Measurements from ENCODE around the gene CPTP. TPM values are rescaled to one million over a fixed set of nuclear protein-coding genes. Genes with fewer than 3 reads are reported as not detected.

Gene CPTP
- total RNA-seq, 1 donor from 2014 or later, result 21.6 TPM

DNA sequence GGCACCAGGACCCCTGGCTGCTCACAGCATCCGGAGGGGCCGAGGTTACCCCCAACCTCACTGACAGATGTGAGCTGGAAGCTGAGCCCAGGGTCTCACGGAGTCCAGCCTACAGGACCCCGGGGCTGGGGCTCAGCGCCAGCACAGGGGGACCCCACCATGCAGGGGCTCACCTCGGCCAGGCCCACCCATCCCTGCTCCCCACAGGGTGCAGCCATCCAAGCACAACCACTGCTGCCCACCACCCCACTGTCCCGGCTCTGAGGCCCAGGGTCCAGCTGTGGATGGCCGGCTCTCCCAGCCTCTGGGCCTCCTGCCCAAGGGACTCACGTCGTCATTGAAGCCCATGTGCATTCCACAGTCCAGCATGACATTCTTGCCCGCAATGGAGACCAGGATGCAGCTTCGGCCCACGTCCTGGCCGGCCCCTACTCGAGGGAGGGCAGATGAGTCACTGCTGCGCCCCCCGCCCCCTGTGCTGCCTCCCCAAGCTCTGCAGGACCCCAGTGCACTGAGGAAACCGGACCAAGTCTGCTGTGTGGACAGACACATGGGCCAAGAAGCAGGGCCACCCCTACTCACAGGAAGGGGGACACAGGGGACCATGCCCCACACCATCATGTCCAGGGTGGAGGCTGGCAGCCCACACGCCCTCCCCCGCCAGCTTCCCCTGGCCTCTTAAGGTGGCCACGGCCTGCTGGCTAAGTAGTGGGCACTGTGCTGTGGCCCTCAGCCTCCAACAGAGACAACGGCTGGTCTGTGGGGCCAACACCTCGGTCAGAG, 3.7 kb upstream of the CPTP start:
- peak; percentile 23 for DNase-seq

DNA sequence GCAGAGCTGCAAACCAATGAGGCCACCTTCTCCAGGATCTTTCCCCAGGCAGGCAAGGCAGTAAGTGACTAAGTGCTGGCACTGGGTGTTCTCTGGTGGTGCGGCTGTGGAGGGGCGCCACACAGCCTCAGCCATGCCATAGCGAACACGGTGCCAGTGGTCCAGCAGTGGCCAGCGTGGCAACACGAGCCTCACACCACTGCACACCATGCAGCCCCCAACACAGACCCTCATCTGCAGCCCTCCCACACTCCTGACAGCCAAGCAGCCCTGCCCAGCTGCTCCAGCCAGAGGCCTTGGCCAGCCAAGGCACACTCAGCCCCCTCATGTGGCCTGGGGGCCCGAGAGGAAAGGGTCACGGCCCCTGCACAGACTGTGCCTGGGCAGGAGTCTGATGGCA, 3.1 kb upstream of the CPTP start:
- DNase-seq, result no peak

DNA sequence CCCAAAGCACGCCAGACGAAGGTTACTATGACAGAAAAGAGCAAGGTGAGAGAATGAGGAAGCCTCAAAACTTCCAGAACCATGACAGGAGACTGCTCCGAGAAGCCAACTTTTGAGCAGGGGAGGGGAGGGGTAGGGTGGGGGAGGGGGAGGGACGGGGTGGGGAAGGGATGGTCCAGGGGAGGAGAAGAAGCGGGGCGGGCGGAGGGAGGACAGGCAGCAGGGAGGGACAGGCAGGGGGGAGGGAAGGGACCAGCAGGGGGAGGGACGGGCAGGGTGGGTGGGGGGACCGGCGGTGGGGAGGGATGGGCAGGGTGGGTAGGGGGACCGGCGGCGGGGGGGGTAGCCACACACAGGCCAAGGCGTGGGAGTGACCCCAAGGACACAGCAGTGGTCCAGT, 2.2 kb upstream of the CPTP start:
- DNase-seq, result no peak

DNA sequence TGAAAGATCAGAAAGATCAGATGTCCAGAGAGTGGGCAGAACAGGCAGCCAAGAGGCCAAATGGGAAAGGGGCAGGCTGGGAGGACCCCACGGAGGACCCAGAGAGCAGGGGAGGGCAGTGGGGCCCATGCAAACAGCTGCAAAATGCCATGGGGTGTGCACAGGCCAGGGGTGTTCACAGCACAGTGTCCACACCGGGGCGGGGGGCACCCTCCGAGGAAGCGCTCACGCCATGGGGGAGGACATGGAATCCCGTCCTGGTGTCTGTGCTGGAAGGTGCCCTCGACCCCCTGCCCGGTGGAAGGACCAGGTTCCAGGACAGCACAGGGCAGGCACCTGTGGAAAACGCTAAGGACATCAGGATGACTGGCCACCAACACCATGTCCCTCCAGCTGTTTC, 1.6 kb upstream of the CPTP start:
- no peak for DNase-seq

DNA sequence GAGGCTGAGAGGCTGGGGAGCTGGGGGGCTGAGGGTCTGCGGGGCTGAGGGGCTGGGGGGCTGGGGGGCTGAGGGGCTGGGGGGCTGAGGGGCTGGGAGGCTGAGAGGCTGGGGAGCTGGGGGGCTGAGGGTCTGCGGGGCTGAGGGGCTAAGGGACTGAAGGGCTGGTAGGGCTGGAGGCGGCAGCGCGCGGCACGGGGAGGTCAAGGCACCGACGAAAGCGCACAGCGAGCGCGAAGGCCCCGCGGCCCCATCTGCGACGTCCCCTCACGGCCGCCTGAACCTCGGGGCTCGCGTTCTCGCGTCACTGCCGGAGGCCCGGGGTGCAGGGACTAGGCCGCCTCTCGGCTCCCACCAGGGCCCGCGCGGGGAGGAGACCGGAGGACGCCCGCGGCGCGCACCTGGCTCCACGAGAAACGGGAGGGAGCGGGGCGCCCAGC, 498 bp upstream of the CPTP start:
- DNase-seq, result no peak

DNA sequence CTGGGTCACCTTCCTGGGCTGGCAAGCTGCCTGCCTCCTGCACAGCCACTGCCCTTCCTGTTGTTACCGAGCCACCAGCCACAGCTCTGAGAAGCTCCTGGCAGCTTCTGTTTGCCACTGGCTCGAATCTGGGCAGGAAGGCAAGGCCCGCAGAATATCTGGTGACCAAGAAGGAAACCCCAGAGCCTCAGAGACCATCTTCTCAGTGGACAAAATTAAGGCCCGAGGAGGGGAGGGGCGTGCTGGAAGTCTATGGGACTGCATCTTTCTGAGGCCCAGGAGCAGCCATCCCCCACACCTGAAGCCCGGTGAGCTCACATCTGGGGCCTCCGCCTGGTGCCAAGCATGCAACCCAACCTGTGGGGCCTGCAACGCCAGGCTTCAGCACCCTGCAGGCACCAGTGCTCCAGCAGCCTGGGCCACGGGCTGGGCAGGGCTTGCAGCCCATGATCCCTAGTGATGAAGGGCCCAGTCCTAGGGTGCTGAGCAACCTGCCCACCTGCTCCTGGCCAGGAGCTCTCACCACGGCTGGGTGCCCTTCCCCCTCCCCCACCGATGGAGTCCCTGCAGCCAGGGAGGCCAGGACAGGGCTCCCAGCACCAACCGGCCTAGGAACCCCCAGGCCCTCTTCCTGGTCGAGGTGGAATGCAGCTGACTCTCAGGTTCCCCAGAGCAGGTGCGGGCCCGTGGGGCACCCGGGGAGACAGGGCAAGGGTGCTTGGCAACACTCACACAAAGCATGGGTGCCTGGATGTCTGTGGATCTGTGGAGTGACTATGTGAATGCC, 879 bp downstream of the CPTP start:
- peak; percentile 44 for DNase-seq

DNA sequence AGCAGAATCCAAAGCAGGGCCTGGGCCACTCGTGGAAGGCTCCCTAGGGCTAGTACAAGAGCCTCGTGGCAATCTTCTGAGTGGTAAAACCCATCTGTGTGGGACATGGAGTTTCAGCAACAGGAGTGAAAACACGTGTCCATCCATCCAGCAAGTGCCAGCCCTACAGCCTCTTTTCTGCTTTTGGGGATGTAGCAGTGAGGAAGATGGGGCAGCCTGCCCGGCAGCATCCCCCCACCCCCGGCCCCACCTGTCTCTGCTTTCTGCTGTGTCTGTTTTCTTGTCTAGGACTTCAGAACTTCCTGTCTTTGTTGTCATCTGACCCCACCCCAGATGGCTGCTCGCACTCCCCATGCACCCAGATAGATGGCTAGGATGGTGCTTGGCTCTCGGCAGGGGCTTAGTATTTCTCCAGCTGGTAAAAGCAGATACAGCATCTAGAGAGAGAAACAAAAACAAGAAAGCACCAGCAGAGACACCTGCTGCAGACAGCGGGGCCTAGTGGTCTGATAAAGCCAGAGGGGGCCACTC, 1.5 kb downstream of the CPTP start:
- no peak for DNase-seq

DNA sequence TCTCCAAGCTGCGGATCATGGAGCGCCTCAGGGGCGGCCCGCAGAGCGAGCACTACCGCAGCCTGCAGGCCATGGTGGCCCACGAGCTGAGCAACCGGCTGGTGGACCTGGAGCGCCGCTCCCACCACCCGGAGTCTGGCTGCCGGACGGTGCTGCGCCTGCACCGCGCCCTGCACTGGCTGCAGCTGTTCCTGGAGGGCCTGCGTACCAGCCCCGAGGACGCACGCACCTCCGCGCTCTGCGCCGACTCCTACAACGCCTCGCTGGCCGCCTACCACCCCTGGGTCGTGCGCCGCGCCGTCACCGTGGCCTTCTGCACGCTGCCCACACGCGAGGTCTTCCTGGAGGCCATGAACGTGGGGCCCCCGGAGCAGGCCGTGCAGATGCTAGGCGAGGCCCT, 2.7 kb downstream of the CPTP start:
- DNase-seq, result no peak

DNA sequence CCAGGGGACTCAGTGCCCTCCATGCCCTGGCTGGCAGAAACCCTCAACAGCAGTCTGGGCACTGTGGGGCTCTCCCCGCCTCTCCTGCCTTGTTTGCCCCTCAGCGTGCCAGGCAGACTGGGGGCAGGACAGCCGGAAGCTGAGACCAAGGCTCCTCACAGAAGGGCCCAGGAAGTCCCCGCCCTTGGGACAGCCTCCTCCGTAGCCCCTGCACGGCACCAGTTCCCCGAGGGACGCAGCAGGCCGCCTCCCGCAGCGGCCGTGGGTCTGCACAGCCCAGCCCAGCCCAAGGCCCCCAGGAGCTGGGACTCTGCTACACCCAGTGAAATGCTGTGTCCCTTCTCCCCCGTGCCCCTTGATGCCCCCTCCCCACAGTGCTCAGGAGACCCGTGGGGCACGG, 3.7 kb downstream of the CPTP start:
- no peak for DNase-seq

DNA sequence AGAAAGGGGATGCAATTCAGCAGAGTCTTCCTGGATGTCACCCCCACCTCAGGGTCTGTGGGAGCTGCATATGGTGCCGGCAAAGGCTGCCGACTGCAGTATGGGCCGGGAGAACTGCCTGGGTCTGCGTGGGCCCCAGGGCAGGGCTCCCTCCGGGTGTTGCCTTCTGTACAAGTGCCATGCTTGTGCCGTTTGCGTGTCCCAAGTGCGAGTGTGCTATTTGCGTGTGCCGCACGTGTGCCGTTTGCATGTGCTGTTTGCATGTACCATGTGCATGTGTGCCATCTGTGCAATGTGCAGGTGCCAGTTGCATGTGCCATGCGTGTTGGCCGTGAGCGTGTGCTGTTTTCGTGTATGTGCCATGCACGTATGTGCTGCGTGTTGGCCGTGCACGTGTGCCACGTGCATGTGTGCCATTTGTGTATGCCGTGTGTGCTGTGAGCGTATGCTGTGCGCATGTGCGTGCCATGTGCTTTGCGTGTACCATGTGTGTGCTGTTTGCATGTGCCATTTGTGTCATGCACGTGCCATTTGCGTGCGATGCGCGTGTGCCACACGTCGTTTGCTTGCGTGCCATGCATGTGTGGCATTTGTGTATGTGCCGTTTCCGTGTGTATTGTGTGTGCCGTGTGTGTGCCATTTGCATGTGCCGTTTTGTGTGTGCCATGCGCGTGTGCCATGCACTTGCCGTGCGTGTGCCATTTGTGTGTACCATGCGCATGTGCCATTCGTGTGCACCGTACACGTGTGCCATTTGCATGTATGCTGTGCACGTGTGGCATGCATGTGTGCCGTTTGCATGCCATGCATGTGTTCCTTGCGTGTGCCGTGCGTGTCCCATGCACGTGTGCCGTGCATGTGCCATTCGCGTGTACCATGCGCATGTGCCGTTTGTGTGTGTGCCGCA, 5.0 kb downstream of the CPTP start:
- DNase-seq, result no peak

DNA sequence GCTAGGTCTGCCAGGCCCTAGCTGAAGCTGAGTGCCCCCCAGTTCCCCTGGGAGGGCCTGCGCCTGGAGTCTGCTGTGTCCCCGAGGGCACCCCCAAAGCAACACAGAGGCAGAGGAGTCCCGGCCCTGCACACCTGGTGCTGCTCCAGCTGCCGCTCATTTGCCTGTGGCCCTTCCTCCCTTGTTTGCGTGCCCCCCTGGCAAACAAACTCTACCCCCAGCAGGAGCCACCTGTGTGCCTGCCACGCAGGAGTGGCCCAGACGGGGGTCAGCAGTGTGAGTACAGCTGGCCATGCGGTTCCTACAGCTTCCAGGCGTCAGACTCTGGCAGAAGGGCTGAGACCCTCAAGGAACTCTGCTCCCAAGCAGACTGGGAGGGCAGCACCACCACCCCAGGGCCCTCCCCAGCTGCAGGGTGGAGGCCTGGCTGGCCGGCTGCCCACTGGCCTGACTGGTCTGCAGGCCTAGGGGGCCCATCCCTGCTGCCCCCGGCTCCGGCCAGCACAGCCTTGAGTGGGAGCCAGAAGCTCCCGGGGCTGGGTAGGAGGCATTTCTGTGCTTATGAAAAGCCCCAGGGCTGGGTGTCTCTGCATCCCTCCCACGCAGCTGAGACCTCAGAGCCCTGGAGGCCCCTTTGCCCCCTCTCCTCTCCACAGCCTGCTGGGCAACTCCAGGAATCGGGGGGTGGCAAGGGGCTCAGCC, 5.9 kb downstream of the CPTP start:
- DNase-seq, result no peak

DNA sequence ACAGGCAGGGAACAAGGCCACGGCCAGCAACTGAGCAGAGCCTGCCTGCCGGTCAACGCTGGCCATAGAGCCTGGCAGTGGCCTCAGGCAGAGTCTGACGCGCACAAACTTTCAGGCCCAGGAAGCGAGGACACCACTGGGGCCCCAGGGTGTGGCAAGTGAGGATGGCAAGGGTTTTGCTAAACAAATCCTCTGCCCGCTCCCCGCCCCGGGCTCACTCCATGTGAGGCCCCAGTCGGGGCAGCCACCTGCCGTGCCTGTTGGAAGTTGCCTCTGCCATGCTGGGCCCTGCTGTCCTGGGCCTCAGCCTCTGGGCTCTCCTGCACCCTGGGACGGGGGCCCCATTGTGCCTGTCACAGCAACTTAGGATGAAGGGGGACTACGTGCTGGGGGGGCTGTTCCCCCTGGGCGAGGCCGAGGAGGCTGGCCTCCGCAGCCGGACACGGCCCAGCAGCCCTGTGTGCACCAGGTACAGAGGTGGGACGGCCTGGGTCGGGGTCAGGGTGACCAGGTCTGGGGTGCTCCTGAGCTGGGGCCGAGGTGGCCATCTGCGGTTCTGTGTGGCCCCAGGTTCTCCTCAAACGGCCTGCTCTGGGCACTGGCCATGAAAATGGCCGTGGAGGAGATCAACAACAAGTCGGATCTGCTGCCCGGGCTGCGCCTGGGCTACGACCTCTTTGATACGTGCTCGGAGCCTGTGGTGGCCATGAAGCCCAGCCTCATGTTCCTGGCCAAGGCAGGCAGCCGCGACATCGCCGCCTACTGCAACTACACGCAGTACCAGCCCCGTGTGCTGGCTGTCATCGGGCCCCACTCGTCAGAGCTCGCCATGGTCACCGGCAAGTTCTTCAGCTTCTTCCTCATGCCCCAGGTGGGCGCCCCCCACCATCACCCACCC, 6.7 kb downstream of the CPTP start, which contains the start of gene TAS1R3:
Gene TAS1R3, plus strand, starts transcription at position 213 of the 898 bp plus-strand sequence. Its CDS starts 66 bp downstream, at position 279.
- DNase-seq, result no peak

DNA sequence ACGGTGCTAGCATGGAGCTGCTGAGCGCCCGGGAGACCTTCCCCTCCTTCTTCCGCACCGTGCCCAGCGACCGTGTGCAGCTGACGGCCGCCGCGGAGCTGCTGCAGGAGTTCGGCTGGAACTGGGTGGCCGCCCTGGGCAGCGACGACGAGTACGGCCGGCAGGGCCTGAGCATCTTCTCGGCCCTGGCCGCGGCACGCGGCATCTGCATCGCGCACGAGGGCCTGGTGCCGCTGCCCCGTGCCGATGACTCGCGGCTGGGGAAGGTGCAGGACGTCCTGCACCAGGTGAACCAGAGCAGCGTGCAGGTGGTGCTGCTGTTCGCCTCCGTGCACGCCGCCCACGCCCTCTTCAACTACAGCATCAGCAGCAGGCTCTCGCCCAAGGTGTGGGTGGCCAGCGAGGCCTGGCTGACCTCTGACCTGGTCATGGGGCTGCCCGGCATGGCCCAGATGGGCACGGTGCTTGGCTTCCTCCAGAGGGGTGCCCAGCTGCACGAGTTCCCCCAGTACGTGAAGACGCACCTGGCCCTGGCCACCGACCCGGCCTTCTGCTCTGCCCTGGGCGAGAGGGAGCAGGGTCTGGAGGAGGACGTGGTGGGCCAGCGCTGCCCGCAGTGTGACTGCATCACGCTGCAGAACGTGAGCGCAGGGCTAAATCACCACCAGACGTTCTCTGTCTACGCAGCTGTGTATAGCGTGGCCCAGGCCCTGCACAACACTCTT, 7.6 kb downstream of the CPTP start:
- DNase-seq, result no peak

DNA sequence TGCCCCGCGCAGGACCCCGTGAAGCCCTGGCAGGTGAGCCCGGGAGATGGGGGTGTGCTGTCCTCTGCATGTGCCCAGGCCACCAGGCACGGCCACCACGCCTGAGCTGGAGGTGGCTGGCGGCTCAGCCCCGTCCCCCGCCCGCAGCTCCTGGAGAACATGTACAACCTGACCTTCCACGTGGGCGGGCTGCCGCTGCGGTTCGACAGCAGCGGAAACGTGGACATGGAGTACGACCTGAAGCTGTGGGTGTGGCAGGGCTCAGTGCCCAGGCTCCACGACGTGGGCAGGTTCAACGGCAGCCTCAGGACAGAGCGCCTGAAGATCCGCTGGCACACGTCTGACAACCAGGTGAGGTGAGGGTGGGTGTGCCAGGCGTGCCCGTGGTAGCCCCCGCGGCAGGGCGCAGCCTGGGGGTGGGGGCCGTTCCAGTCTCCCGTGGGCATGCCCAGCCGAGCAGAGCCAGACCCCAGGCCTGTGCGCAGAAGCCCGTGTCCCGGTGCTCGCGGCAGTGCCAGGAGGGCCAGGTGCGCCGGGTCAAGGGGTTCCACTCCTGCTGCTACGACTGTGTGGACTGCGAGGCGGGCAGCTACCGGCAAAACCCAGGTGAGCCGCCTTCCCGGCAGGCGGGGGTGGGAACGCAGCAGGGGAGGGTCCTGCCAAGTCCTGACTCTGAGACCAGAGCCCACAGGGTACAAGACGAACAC, 8.3 kb downstream of the CPTP start:
- DNase-seq, result no peak

DNA sequence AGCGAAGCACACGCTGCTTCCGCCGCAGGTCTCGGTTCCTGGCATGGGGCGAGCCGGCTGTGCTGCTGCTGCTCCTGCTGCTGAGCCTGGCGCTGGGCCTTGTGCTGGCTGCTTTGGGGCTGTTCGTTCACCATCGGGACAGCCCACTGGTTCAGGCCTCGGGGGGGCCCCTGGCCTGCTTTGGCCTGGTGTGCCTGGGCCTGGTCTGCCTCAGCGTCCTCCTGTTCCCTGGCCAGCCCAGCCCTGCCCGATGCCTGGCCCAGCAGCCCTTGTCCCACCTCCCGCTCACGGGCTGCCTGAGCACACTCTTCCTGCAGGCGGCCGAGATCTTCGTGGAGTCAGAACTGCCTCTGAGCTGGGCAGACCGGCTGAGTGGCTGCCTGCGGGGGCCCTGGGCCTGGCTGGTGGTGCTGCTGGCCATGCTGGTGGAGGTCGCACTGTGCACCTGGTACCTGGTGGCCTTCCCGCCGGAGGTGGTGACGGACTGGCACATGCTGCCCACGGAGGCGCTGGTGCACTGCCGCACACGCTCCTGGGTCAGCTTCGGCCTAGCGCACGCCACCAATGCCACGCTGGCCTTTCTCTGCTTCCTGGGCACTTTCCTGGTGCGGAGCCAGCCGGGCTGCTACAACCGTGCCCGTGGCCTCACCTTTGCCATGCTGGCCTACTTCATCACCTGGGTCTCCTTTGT, 9.1 kb downstream of the CPTP start:
- no peak for DNase-seq

DNA sequence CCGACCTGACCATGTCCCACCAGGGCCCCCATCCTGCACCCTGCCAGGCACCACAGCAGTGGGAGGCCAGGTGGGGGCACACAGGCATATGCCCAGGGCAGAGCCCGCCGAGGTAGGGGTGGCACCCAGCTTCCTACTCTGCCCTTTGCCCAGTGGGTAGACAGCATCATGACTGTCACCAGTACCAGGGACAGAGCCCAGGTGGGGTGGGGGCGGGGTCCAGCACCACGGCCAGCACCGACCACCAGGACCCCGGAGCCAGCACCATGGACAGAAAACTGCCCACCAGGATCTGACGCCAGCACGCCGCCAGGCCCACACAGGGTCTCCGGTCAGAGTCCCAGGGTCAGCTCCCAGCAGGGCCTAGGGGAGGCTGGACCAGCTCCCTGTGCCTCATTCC, 10.2 kb downstream of the CPTP start:
- DNase-seq, result no peak

DNA sequence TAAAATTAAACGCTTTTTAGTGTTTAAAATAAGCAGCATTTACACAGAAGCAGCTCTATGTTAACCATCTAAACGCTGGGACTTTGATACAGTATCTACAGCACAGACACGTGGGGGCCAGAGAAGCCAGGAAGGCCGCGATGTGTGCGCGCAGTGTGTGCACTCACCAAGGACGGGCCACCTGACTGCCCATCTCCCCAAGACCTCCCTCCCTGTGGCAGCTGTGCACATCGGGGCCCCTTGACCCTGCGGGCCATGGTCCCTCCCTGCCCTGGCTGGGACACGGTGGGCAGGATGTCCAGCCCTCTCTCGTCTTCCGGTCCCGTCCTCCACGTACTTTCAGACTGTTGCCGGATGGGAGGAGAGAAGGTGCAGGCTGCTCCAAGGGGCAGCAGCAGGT, 10.7 kb downstream of the CPTP start:
- no peak for DNase-seq

DNA sequence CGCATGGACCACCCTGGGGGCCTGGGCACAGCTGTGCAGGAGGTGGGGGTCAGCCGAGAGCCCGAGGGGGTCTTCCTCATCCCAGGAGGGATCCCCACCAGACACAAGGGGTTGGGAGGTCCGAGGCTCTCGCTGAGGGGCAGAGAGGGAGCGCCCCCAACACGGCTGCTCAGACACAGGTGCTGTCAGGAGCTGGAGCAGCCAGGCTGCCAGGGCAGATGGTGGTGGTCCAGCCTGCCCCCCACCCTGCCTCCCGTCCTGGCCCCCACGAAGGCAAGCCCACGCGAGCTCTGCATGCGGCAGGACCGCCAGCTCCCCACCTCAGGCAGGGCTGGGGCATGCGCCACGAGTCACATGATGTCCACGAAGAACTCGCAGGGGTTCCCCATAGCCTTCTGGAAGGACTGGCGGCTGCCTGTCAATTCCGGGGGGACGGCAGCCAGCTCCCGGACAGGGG, 11.2 kb downstream of the CPTP start:
- no peak for DNase-seq

DNA sequence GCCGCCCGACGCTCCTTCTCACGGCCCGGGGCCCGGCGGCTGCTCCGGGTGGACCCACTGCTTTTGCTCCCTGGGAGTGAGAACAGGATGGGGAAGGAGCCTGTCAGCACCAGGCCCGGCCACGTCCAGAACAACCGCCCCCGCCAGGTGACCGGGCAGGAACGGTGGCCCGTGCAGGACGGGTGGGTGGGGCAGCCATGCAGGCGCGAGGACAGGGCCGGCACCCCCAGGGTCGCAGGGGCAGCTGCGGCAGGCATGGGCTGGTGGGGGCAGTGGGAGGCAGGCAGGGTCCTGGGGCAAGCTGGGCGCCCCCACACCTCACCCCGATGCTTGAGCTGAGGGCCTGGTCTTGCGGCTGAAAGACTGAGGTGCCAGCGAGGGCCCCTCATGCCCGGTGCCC, 11.8 kb downstream of the CPTP start:
- no peak for DNase-seq

All from dermis blood vessel endothelial cell (primary cell).